M059J (cell line): ENCODE measurements around the gene PPP1R13L. TPM values are rescaled to one million over a fixed set of nuclear protein-coding genes. Genes with fewer than 3 reads are reported as not detected.

Experiments used
- DNase-seq: peaks from one replicate; pipeline ENCODE4 v3.0.0-alpha.2; 2012; ENCODE audit warnings: low read depth
- total RNA-seq: library from RNA; depleted of rRNA; stranded (reverse); fragments of >200 nt; shearing (Covaris generic); gene quantifications from 2 replicates; pipeline ENCODE4 v1.2.3, GENCODE V29; 2014; rRNA removed

Gene PPP1R13L, protein sequence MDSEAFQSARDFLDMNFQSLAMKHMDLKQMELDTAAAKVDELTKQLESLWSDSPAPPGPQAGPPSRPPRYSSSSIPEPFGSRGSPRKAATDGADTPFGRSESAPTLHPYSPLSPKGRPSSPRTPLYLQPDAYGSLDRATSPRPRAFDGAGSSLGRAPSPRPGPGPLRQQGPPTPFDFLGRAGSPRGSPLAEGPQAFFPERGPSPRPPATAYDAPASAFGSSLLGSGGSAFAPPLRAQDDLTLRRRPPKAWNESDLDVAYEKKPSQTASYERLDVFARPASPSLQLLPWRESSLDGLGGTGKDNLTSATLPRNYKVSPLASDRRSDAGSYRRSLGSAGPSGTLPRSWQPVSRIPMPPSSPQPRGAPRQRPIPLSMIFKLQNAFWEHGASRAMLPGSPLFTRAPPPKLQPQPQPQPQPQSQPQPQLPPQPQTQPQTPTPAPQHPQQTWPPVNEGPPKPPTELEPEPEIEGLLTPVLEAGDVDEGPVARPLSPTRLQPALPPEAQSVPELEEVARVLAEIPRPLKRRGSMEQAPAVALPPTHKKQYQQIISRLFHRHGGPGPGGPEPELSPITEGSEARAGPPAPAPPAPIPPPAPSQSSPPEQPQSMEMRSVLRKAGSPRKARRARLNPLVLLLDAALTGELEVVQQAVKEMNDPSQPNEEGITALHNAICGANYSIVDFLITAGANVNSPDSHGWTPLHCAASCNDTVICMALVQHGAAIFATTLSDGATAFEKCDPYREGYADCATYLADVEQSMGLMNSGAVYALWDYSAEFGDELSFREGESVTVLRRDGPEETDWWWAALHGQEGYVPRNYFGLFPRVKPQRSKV
- total RNA-seq, result 2.9 and 7.4 TPM in 2 replicates

DNA sequence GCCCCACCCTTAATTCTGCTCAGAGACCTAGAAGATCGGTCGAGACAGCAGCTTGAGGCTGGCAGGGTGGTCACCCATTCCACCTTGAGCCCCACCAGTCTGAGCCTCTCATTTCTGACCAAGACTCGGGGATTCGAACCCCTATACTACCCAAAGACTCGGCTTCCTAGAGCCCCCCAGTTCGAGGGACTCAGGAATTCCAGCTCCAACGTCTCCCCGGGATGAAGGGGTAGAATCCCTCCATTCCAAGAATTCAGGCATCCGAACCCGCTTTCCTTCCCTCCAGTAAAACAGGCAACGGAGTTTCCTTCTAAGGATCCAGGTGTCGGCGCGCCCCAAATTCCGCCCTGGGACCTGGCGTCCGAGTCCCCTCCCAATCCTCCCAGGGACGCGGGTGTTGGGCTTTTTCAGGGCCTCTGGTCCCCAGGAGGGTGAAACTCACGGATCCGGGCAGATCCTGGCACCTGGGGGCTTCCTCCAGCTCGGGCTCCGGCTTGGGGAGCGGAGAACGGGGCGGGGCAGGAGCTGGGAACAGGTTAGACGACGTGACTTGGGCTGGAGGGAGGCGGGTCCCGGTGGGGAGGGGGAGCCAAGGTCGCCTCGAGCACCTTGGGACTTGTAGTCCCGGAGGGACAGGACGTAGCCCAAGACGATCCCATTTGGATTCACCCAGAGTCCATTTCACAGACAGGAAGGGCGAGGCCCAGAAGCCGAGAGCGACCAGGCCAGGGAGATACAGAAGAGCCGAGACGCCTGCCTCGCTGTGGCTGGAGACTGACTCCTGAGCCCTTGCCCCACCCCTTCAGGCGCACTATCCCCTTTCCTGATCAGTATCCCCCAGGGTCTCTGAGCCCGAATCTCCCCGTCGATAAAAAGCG, at the start of gene PPP1R13L:
PPP1R13L (minus strand) TSS at position 513 of the 878 bp plus-strand sequence. CDS start 6,751 bp downstream, outside the sequence.
- peak; percentile 82 for DNase-seq

DNA sequence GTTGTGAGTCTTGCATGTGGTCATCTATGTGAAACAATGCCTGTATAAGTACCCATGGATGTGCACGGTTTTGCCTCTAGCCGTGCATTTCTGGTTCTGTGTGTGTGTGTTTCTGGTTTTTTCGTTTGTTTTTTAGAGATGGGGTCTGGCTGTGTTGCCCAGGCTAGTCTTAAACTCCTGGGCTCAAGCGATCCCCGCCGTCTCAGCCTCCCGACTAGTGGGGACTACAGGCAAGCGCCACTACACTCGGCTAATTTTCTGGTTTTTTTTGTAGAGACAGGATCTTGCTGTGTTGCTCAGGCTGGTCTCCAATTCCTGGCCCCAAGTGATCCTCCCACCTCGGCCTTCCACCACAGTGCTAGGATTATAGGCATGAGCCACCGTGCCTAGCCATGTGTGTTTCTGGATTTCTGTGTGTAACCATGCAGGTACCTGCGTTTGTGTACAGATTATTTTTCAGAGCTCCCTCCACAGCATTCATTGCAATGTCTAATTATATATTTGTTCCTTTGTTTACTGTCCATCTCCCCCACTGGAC, 47.0 kb upstream of the PPP1R13L start:
- DNase-seq, result no peak

DNA sequence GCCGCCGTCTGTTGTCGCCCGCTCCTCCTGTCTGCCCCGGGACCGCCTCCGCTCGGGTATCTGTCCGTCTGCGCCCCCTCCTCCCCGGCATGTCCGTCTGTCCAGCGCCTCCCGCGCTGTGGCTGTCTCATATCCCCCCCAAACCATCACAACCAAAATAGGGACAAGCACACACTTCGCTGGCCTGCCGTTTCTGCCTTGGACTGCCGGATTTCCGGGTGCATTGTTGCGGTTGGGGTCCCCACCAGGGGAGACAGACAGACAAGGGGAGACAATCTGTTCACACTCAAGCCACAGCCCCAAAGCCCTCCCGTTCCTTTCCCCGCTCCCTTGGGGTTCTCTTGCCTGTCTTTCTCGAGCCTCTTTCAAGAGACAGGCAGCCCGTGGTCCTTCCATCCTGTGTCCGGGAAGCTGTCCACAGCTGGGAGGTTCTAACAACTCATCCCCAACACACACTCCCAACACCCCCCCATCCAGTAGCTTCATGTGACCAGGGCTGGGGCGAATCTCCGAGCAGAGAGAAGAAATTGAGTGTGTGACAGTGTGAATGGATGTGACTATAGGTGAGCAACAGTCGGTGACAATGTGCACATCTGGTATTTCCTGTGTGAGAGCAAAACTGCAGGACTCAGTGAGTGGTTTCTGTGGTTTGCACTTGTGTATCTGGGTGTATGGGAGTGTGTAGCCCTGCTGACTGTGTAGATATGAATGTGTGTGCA, 46.4 kb upstream of the PPP1R13L start:
- peak; percentile 71 for DNase-seq

DNA sequence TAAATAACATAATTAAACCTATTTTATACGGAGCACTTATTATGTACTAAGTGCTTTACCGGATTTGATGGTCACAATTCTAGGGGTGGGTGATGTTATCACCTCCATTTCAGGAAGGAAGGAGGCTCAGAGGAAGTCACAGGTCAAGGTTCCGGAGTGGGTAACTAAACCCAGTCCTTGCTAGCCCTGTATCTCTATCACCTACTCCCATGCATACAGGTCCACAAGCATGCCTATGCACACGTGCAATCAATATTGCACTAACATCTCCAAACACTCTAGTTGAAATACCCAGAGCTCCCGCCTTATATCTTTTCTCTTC, 45.1 kb upstream of the PPP1R13L start:
- DNase-seq, result no peak

DNA sequence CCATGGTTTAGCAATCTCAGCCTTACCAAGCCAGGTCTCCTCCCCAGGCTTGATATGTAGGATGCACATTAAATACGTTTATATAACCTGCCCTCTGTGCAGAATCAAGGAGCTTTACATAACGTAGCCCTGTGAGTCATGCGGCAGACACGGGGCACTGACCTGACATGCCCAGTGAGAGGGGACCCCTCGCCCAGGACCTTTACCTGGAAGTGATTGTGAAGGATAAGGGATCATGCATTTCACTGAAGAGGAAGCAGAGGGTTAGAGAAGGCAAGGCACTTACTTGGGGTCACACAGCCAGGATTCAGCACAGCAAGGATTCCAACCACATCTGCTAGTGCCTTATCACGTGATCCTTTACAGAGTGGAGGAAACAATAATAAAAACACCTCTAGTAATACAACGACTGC, 44.0 kb upstream of the PPP1R13L start:
- no peak for DNase-seq

DNA sequence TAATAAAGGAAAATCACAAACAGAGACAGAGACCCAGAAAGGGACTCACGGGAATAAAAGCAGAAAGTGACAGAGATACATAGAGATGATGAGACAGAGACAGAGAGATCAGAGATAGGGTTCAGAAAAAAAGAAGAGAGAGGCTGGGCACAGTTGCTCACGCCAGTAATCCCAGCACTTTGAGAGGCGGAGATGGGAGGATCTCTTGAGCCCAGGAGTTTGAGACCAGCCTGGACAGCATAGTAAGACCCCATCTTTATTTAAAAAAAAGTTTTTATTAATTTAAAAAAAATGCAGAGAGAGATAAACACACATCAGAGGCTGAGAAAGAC, 43.5 kb upstream of the PPP1R13L start:
- DNase-seq, result no peak

DNA sequence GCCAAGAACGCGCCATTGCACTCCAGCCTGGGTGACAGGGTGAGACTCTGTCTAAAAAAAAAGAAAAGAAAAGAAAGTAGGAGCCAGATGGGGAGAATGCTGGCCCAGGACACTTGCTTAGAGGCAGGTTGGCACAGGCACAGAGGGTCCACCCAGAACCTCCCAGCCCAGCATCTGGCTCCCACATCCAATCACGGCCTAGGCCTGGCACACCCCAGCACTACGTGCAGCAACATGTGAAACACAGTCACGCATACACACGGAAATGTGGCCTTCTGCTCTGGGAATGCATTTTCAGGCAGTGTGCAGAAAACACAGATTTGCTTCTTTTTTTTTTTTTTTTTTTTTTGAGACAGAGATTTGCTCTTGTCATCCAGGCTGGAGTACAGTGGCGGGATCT, 42.1 kb upstream of the PPP1R13L start:
- no peak for DNase-seq

DNA sequence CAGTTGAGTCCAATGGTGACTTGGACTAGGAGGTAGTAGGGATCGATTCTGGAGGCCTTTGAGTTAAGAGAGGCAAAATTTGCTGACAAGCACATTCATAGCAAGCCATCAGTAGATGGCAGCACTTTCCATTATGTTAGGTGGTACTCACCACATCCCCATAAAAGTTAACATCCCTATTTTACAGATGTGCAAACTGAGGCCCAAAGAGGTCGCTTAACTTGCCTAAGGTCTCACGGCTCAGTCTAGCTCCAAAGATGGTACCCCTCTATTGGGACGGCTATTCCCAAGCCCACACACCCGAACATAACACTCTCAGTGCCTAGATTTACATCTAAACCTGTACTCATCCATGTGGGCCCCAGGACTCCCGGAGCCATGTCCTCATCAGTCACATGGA, 41.4 kb upstream of the PPP1R13L start:
- peak; percentile 63 for DNase-seq

DNA sequence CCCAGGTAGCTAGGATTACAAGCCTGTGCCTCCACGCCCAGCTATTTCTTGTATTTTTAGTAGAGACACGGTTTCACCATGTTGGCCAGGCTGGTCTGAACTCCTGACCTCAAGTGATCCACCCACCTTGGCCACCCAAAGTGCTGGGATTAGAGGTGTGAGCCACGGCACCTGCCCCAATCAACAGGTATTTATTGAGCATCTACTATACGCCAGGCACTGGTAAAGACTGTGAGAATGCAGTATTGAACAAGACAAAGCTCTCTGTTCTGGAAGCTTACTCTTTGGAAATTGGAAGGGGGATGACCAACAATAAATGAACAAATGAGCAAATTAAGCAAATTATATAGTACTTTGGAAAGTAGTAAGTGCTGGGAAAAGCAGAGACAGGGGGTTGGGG, 40.3 kb upstream of the PPP1R13L start:
- no peak for DNase-seq

DNA sequence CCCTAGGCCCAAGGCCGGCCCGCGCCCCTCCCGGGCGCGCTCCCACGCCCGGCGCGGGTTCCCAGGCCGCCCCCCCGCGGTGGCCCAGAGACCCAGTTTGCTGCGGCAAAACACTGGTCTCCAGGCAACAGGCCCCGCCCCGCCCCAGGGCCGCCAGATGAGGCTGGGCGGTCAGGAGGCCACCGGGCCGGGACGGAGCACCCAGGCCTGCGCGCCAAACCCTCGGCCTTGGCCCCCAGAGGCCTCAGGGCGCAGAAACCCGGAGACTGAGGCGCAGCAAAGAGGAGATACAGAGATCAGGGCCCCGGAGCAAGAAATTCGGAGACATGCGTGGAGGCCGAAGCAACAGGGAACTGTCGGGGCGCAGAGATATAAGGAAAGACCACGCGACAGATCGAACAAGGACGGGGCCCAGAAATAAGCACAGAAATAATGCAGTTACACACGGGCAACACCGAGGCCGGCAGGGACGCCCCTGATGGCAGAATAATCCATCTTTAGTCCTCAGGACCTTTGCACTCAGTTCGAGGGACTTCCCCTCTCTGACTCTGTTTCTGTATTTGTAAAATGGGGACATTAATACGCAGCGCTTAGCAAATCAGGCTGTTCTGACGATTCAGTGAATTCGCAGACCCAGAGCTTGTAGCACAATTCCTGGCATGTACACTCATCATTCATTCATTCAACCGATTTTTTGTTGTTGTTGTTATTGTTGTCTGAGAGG, 39.6 kb upstream of the PPP1R13L start:
- DNase-seq, result peak; percentile 92

DNA sequence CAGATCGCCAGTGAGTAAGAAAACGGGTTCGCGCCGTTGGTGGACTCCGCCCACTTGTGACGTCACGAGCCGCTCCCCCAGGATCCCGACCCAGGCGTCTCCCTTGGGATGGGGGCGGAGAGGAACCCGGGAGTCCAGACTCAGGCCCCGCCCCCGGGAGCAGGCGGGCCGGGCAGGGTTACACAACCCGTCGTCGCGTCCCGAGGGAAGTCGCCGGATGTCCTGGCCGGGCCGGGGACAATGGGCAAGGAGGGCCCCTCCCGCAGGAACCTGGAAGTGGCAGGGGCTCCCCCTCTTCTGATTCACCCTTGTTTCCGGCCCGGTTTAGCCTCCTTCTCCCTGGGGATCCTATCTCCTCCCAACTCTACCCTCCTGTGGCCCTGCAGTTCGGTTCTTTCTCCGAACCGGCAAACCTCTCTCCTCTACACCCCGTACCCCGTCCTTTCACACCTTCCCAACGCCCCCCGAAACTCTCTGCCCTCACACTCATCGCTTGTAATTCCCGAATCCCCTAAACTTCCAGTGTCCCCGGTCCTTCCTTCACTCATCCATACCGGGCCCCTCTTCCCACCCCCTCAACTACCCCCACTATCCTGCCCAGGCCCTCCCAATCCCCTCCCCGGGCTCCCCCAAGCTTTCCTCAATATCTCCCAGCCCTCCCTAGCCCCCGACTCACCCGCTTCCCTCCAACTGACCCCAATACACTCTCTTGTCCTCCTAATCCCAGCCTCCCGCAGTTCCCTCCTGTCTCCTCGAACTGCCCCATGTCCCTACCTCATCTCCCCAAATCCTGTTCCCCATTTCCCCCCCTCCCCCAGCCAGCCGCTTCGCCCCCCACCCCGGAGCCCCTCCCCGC, 38.8 kb upstream of the PPP1R13L start:
- DNase-seq, result peak; percentile 99

DNA sequence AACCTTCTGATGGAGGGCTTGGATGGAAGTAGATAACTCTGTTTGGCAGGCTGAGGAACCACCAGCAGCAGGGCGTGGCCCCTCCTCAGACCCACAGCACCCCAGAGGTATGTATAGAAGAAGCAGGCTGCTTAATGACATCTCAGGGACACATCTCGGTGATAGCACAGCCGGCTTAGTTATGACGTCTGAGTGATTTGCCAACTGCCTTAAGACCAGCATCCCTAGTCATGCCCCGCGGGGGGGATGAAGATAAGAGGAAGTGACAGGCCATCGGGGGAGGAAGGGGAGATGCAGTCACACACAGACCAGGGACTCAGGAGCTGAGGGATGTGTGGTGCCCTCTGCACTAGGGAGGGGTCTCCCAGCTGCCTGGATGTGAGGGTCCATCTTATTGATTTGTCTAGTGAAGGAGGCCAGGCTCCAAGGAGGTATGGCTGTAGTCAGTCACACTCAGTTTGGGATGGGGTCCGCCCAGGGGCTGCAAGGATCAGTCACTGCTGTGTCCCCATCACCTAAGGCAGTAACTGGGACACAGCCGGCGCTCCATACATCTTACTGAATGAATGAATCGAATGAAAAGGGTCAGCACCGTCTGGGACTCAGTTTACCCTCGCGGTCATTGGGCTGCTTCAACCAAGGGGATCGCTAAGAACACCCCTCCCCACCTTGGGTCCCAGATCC, 38.1 kb upstream of the PPP1R13L start:
- peak; percentile 79 for DNase-seq

DNA sequence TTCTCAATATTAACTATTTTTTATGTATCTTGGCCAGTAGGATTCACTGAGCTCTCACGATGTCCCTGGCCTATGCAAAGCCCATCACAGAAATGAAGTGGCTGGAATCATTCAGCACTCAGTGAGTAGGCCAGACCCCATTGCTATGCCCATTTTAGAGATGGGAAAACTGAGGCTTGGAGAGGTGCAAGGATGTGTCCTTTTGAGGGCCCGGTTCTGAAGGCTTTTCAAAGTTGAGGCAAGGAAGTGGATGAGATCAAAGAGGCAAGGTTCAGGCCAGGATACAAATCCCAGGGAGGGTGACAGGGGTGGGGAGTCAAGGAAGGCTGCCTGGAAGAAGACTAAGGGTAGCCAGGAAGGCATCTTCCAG, 37.5 kb upstream of the PPP1R13L start:
- no peak for DNase-seq

DNA sequence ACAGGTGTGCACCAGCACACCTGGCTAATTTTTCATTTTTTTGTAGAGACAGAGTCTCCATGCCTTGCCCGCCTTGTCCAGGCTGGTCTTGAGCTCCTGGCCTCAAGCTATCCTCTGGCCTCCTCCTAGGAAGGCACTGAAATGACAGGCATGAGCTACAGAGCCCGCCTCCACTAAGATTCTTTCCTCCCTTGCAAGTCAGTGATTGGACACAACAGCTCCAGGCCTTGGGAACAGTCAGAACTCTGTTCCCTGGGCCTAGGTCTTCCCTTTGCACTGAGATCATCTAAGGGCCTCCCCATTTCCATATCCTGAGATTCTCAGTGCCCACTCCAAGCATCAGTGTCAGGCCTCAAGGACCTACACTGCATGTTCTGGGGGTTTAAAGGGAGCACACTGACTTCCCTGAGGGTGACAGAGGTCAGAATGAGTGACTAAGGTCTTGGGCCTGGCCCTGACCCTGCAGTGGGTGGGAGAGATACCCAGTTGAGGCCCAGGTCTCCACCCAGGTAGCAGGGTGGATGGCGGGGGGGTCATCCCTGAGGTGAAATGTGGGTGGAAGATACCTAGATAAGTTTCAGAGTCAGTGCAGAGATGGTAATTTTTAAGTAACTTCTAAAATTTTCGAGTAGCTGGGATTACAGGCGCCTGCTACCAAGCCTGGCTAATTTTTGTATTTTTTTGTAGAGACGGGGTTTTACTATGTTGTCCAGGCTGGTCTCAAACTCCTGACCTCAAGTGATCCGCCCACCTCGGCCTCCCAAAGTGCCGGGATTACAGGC, 36.2 kb upstream of the PPP1R13L start:
- peak; percentile 69 for DNase-seq

DNA sequence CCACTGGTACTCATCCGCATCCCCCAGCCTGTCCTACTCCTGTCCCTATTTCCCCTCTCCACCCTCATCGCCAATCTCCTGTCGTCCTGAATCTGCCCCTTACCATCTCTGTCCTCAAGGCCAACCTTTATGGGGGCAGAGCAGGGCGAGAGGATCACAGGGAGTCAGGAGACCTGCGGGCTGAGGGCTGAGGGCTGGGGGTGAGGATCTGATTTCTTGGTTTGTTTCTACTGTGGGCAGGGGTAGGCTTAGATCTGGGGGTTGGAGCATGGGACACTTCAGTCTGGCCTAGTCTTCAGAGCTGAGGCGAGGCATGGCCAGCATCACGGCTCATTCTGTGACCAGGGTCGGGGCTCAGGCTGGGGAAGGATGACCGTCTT, 35.4 kb upstream of the PPP1R13L start:
- DNase-seq, result no peak

DNA sequence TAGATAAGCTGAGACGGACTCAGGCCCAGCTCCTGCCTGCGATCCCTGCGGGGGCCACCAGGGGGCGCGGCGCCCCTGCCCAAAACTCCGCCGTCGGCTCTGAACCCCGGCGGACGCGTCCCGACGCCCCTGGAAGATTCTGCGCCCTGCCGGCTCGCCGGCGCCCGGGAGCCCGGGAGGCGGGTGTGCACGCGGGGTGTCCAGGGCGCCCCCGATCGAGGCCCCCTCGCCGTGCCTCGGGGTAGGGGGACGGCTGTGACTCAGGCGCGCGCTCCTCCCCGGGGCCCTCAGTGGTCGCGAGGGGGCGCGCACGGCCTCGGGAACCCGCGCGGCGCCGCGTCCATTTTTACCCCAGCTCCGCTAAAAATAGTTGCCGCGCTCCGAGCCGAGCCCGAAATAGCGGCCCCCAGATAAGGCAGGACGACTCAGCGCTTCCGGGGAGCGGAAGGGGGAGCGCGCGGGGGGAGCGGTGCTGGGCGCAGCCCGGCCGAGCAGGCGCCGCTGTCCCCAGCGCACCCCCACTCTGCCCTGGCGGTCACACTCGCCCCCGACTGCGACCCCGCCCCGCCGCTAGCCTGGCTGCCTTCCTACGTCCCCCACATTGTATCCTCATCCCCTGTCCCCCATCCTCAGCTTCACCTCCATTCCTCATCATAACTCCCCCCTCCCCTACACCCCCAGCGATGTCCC, 34.8 kb upstream of the PPP1R13L start:
- DNase-seq, result peak; percentile 81

DNA sequence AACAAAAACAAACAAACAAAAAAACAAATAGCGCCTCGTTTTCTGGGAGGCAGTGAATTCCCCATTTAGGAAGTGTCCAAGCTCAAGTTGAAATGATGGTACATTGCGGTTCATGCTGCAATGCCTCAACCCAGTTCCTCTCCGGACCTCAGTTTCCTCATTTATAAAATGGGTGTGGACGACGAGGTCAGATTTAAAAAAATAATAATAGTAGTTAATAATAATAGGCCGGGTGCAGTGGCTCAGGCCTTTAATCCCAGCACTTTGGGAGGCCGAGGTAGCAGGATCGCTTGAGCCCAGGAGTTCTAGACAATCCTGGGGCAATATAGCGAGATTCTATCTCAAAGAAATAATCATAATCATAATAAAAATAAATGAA, 34.3 kb upstream of the PPP1R13L start:
- DNase-seq, result no peak

DNA sequence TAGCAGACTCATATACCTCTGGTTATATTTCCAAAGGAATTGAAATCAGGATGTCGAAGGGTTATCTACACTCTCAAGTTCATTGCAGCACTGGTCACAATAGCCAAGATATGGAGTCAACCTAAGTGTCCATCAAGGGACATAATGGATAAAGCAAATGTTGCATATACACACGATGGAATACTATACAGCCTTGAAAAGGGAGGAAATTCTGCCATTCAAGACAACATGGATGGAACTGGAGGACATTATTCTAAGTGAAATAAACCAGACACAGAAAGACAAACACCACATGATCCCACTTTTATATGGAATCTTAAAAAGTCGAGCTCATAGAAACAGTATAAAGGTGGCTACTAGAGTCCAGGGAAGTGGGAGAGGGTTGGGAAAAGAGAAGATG, 32.5 kb upstream of the PPP1R13L start:
- no peak for DNase-seq
